T-cell (primary cell): ENCODE measurements around the gene PRKAA1. TPM values are rescaled to one million over a fixed set of nuclear protein-coding genes. Genes with fewer than 3 reads are reported as not detected.
"Not testable (repeated sequence)": the region's sequence is repeated elsewhere in the genome, so short reads cannot be mapped to it uniquely, and the experiment has no call there.

ENCODE experiments used
- ATAC-seq, 4 experiments: fragments of 200-7000 bp in 3 of 4; fragments of 150-1000 bp in 1 of 4; cut with Tn5 transposase; replicated peaks in 1 of 4; 1 replicate in 3 of 4; 2 replicates in 1 of 4; pipeline ENCODE4 v1.10.0; 2021; ENCODE audit warnings: moderate library complexity in 3 of 4, mild to moderate bottlenecking in 2 of 4, moderate number of reproducible peaks in 1 of 4
- CTCF ChIA-PET, 2 donors: fragments of 300-600 bp; sonication (Branson Sonifier 250); formaldehyde crosslinking; loops; one replicate each; lab custom pipeline; 2022; ENCODE audit warnings: antibody characterized with exemption in 2 of 2; lab: Charles Lee
- POLR2A ChIA-PET, 2 donors: fragments of 300-600 bp; sonication (Branson Sonifier 250); formaldehyde crosslinking; loops; one replicate each; lab custom pipeline; 2022; ENCODE audit warnings: antibody characterized with exemption in 2 of 2; lab: Charles Lee
- DNase-seq, 35 experiments: peaks; one replicate each; pipeline versions ENCODE4 v3.0.0 to v3.0.0-alpha.2; 2013 to 2023
- H3K27ac ChIP-seq: one replicate; pipeline ENCODE4 v1.5.1; 2013; ENCODE audit warnings: low read length
- H3K27me3 ChIP-seq, 2 experiments: replicated peaks in 1 of 2; 1 replicate in 1 of 2; 2 replicates in 1 of 2; pipeline versions ENCODE4 v1.6.1 to v1.7.0; 2013; ENCODE audit warnings: low read length in 1 of 2, mixed read lengths in 1 of 2; ENCODE audit not compliant: control insufficient read depth in 2 of 2, insufficient read depth in 2 of 2; ENCODE audit errors: extremely low read depth in 1 of 2
- H3K36me3 ChIP-seq, 2 donors: 1 replicate in 1 of 2; 2 replicates in 1 of 2; pipeline versions ENCODE4 v1.6.1 to v1.7.0; 2013; ENCODE audit warnings: low read length in 1 of 2; ENCODE audit not compliant: control insufficient read depth in 2 of 2, insufficient read depth in 1 of 2; ENCODE audit errors: extremely low read depth in 1 of 2
- H3K4me1 ChIP-seq, 2 experiments: 1 replicate in 1 of 2; 2 replicates in 1 of 2; pipeline versions ENCODE4 v1.6.1 to v1.7.0; 2013; ENCODE audit warnings: low read length in 2 of 2, mixed read lengths in 1 of 2; ENCODE audit not compliant: insufficient read depth in 2 of 2, control insufficient read depth in 1 of 2; ENCODE audit errors: extremely low read depth in 1 of 2
- H3K4me3 ChIP-seq, 2 donors: 1 replicate in 1 of 2; 2 replicates in 1 of 2; pipeline versions ENCODE4 v1.5.1 to v1.7.0; 2013; ENCODE audit warnings: mild to moderate bottlenecking in 2 of 2, low read length in 1 of 2, moderate library complexity in 1 of 2; ENCODE audit not compliant: control insufficient read depth in 1 of 2; ENCODE audit errors: extremely low read depth in 1 of 2
- H3K9me3 ChIP-seq: 2 replicates; pipeline ENCODE4 v1.7.0; 2013
- H3K27ac Mint-ChIP-seq, 2 donors: one replicate each; pipeline ENCODE4 v1.8.0; 2020 to 2021; ENCODE audit warnings: mild to moderate bottlenecking in 2 of 2, mixed read lengths in 2 of 2
- H3K27me3 Mint-ChIP-seq, 2 donors: one replicate each; pipeline ENCODE4 v1.8.0; 2021 to 2022; ENCODE audit warnings: mixed read lengths in 2 of 2
- H3K36me3 Mint-ChIP-seq: one replicate; pipeline ENCODE4 v1.8.0; 2021; ENCODE audit warnings: mixed read lengths
- H3K4me1 Mint-ChIP-seq, 3 donors: one replicate each; pipeline ENCODE4 v1.8.0; 2020 to 2022; ENCODE audit warnings: mixed read lengths in 3 of 3, mild to moderate bottlenecking in 1 of 3
- H3K4me3 Mint-ChIP-seq, 3 donors: one replicate each; pipeline ENCODE4 v1.8.0; 2020 to 2022; ENCODE audit warnings: mild to moderate bottlenecking in 3 of 3, mixed read lengths in 3 of 3, moderate library complexity in 3 of 3
- H3K9me3 Mint-ChIP-seq, 3 donors: one replicate each; pipeline ENCODE4 v1.8.0; 2020 to 2022; ENCODE audit warnings: mixed read lengths in 3 of 3
- WGBS: methylation state at CpG from one replicate; pipeline ENCODE4 v1.1.5; 2013; ENCODE audit warnings: missing lambda C conversion rate; ENCODE audit not compliant: insufficient coverage; 5-methylcytosine and 5-hydroxymethylcytosine counted together
- total RNA-seq, 35 experiments: library from RNA in 6 of 35; stranded (reverse) in 6 of 35; fragments of 120-200 nt in 1 of 35; gene quantifications; one replicate each; pipeline versions ENCODE4 v1.2.1 to v1.2.4 and lab custom pipeline; 2013 to 2026

PRKAA1 gene
- total RNA-seq, 5 donors from 2014 or later (not counting 1 experiment from before 2014, with no cell fraction given) = 92.3 to 112 (median 96.7) TPM

DNA sequence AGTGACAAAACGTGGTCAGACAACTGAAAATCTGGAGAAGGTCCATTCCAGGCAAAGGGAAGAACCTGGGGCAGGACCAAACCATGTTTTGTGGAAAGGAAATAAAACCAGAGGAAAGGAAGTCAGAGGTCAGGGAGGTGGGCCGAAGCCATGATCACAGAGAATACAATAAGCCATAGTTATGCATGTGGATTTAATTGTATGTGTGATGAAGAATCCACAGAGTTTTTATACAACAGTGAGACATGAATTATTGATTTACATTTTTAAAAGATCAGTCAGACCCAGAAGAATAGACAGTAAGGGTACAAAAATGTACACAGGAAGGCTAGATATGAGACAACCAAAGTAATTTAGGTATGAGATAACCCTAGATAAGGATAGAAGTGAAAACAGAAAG, 63.2 kb downstream of the PRKAA1 start:
- ATAC-seq = no peak
- H3K4me3 ChIP-seq = no peak overlapping the region
- DNase-seq = no peak
- ChIA-PET CTCF (interaction anchor here (0.7 to 3.6 kb wide), 12 partner anchors 11 to 1021 kb away, joined by 3 to 21 read pairs (median 4); no protein-coding TSS in a partner anchor), POLR2A (interaction anchor here in 1 of 2 donors (0.6 kb wide), 2 partner anchors 52 to 787 kb away, joined by 3 to 5 read pairs; no protein-coding TSS in a partner anchor)
- H3K36me3 ChIP-seq = peaks cover 0 to 4% of the 10 kb centered on the region in 2 donors
- no peaks in the 10 kb centered on the region for H3K9me3 ChIP-seq
- Mint-ChIP-seq H3K27ac (no peak overlapping the region), H3K4me1 (peaks cover 22 to 29% (median 27%) of the 10 kb centered on the region in 3 donors), H3K9me3 (no peaks in the 10 kb centered on the region), H3K4me3 (no peak overlapping the region), H3K36me3 (peaks cover 23% of the 10 kb centered on the region), H3K27me3 (no peaks in the 10 kb centered on the region)
- H3K27me3 ChIP-seq = no peaks in the 10 kb centered on the region
- no peaks in the 10 kb centered on the region for H3K4me1 ChIP-seq
- no peak overlapping the region for H3K27ac ChIP-seq
- 83% methylated on average over 2 of the region's 2 CpGs for WGBS

DNA sequence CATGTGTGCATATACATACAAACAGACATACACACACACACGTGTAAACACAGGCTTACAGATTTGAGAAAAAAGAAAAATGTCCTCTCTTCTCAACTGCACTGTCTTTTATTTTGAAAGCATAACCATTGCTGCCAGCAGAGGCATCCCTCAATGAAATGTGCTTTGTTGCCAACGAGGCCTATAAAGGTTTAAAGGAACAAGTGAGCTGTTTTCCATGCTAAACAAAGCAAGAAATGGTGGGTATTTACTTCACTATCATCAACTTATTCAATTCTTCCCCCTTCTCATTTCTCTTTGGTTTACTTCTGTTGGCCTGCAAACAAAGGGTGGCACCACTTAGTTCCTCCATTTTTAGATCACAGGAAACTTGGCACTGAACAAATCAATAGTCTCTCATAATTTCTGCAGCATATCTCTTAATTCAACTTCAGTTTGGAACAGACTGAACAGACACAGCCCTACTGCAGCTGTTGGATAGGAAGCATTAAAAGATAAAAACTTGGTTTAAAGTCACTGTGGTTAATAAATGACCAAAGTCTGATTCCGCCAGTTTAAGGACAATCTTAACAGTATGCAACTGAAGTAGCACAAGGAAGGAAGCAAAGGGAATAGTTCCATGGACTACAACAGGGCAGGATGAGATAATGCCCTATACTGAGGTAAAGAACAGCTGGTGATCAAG, 64.2 kb downstream of the PRKAA1 start:
- no CpG with 5 or more reads among the region's 3 CpGs for WGBS
- H3K27ac Mint-ChIP-seq = no peak overlapping the region
- ChIA-PET POLR2A (interaction anchor here (0.6 kb wide), 2 partner anchors 52 to 1158 kb away, joined by 3 to 5 read pairs; no protein-coding TSS in a partner anchor), CTCF (interaction anchor here (0.7 to 3.6 kb wide), 8 partner anchors 10 to 1155 kb away, joined by 3 to 21 read pairs (median 6); no protein-coding TSS in a partner anchor)
- Histone ChIP-seq H3K27me3 (no peaks in the 10 kb centered on the region), H3K36me3 (peaks cover 0 to 4% of the 10 kb centered on the region in 2 donors), H3K9me3 (no peaks in the 10 kb centered on the region), H3K4me3 (no peak overlapping the region), H3K27ac (no peak overlapping the region), H3K4me1 (no peaks in the 10 kb centered on the region)
- no peaks in the 10 kb centered on the region for H3K27me3 Mint-ChIP-seq
- peaks cover 17% of the 10 kb centered on the region for H3K36me3 Mint-ChIP-seq
- no peaks in the 10 kb centered on the region for H3K9me3 Mint-ChIP-seq
- peaks cover 22 to 29% (median 27%) of the 10 kb centered on the region in 3 donors for H3K4me1 Mint-ChIP-seq
- H3K4me3 Mint-ChIP-seq = no peak overlapping the region
- ATAC-seq (no peak), DNase-seq (no peak)

DNA sequence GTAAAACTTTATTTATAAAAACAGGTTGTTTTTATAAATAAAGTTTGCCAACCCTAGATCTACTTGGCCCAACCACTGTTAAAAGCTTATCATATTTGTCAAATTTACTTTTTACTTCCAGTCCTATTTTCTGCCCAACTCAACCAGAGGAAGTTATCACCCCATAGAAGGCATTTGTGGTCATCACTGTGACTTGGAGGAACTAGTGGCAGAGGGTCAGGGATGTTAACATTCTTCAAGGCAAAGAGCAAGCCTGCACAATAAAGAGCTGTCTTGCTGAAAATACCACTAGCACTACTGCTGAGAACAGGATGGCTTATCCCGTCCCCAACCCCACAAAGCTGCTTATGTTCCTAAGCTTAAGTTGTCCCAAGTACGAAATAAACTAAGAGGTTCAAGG, 64.7 kb downstream of the PRKAA1 start:
- Histone ChIP-seq H3K4me3 (no peak overlapping the region), H3K9me3 (no peaks in the 10 kb centered on the region), H3K27ac (no peak overlapping the region), H3K36me3 (peaks cover 0 to 4% of the 10 kb centered on the region in 2 donors), H3K27me3 (no peaks in the 10 kb centered on the region), H3K4me1 (no peaks in the 10 kb centered on the region)
- Mint-ChIP-seq H3K27me3 (no peaks in the 10 kb centered on the region), H3K36me3 (peaks cover 15% of the 10 kb centered on the region), H3K9me3 (no peaks in the 10 kb centered on the region), H3K27ac (no peak overlapping the region), H3K4me3 (no peak overlapping the region), H3K4me1 (peaks cover 22 to 29% (median 27%) of the 10 kb centered on the region in 3 donors)
- POLR2A ChIA-PET = no interaction called here
- CTCF ChIA-PET = interaction anchor here (1.2 to 3.6 kb wide), 4 partner anchors 10 to 1155 kb away, joined by 4 to 21 read pairs (median 9); no protein-coding TSS in a partner anchor
- no peak for DNase-seq
- no CpG with 5 or more reads among the region's 2 CpGs for WGBS
- no peak for ATAC-seq

DNA sequence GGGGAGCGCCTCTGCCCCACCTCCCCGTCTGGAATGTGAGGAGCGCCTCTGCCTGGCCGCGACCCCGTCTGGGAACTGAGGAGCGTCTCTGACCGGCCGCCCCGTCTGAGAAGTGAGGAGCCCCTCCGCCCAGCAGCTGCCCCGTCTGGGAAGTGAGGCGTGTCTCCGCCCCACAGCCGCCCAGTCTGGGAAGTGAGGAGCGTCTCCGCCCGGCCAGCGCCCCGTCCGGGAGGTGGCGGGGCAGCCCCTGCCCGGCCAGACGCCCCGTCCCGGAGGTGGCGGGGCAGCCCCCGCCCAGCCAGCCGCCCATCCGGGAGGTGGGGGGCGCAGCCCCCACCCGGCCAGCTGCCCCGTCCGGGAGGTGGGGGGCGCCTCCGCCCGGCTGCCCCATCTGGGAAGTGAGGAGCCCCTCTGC, 75.7 kb downstream of the PRKAA1 start:
- peaks cover 54% of the 10 kb centered on the region for H3K36me3 Mint-ChIP-seq
- whole genome bisulfite sequencing = 93% methylated on average over 26 of the region's 37 CpGs
- POLR2A ChIA-PET = interaction anchor here in 1 of 2 donors (0.6 kb wide), 1 partner anchor 564 kb away, joined by 3 read pairs; no protein-coding TSS in a partner anchor

DNA sequence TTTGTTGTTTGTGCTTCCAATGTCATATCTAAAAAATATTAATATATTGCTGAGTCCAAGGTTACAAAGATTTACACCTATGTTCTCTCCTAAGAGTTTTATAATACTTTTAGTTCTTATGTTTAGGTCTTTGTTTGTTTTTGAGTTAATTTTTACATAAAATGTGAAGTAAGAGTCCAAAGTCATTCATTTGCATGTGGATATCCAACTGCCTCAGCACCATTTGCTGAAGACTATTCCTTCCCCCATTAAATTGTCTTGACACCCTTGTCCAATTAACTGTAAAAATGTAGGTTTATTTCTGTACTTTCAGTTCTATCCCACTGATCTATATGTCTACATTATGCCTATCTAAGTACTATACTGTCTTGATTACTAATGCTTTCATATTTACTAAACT, 78.1 kb downstream of the PRKAA1 start:
- peaks cover 0 to 7% (median 0%) of the 10 kb centered on the region in 3 donors for H3K9me3 Mint-ChIP-seq
- DNase-seq = no peak
- H3K27ac ChIP-seq = no peak overlapping the region
- H3K4me1 Mint-ChIP-seq = peaks cover 5 to 12% (median 6%) of the 10 kb centered on the region in 3 donors
- H3K4me3 Mint-ChIP-seq = no peak overlapping the region
- POLR2A ChIA-PET = no interaction called here
- H3K4me1 ChIP-seq = no peaks in the 10 kb centered on the region
- H3K4me3 ChIP-seq = no peak overlapping the region
- H3K27ac Mint-ChIP-seq = no peak overlapping the region
- H3K27me3 Mint-ChIP-seq = no peaks in the 10 kb centered on the region
- CTCF ChIA-PET = no interaction called here
- H3K27me3 ChIP-seq = no peaks in the 10 kb centered on the region
- H3K9me3 ChIP-seq = no peaks in the 10 kb centered on the region
- no peak for ATAC-seq
- H3K36me3 Mint-ChIP-seq = peaks cover 58% of the 10 kb centered on the region
- peaks cover 8 to 19% of the 10 kb centered on the region in 2 donors for H3K36me3 ChIP-seq

More for the DNA sequence above, 75.7 kb downstream of the PRKAA1 start:
- H3K4me1 ChIP-seq, H3K27me3 Mint-ChIP-seq, H3K27ac Mint-ChIP-seq, H3K9me3 ChIP-seq, H3K4me3 Mint-ChIP-seq, ATAC-seq, H3K27me3 ChIP-seq, H3K9me3 Mint-ChIP-seq, H3K4me3 ChIP-seq, DNase-seq, H3K27ac ChIP-seq, CTCF ChIA-PET, H3K4me1 Mint-ChIP-seq: not testable (repeated sequence)
- peaks cover 8 to 14% of the 10 kb centered on the region in 2 donors for H3K36me3 ChIP-seq

DNA sequence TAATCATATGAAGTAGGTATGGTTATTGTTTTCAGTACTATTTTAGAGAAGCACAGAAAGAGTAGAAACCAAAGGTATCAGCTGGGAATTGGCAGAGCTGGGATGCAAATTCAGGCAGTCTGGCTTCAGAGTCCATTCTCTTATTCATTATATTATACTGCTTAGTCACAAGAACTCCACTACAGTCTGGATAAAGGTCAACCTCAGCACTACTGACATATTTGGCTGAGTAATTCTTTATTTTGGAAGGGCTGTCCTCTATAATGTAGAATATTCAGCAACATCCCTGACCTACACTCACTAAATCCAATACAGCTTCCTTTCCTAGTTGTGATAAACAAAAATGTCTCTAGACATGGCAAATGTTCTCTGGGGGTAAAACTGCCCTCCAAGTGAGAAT, 80.9 kb downstream of the PRKAA1 start:
- ChIA-PET POLR2A (no interaction called here), CTCF (interaction anchor here in 1 of 2 donors (0.7 to 1.1 kb wide), 2 partner anchors 13 to 18 kb away, joined by 4 read pairs; no protein-coding TSS in a partner anchor)
- Histone ChIP-seq H3K9me3 (no peaks in the 10 kb centered on the region), H3K27ac (no peak overlapping the region), H3K27me3 (no peaks in the 10 kb centered on the region), H3K4me1 (no peaks in the 10 kb centered on the region), H3K36me3 (peaks cover 8 to 19% of the 10 kb centered on the region in 2 donors), H3K4me3 (no peak overlapping the region)
- H3K27me3 Mint-ChIP-seq = no peaks in the 10 kb centered on the region
- peaks cover 57% of the 10 kb centered on the region for H3K36me3 Mint-ChIP-seq
- peaks cover 0 to 7% (median 0%) of the 10 kb centered on the region in 3 donors for H3K9me3 Mint-ChIP-seq
- ATAC-seq (no peak), DNase-seq (no peak)
- H3K4me3 Mint-ChIP-seq = no peak overlapping the region
- H3K4me1 Mint-ChIP-seq = peaks cover 5 to 12% (median 6%) of the 10 kb centered on the region in 3 donors
- H3K27ac Mint-ChIP-seq = no peak overlapping the region
